ENCODE measurements around the gene CSNK1A1L.

Gene CSNK1A1L

DNA sequence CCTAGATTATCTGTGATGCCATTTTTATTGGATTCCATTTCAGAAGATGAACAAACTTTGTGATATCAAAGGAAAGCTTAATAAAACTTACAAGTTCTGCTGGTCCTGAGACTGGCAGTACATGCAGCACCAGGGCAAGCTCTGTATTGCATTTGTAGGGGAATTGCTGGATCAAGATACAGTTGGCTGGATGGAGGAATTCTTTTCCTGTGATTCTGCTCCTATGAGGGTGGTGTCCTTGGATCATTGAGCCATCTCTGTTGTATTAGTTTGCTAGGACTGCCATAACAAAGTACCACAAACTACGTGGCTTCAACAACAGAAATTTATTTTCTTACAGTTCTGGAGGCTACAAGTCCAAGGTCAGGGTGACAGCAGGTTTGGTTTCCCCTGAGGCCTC is 33.9 kb upstream of the CSNK1A1L start:
- no peak for DNase-seq (ENCODE audit: low read depth in 2 of 2)
- H3K4me3 ChIP-seq (replicated peaks in 1 of 2; ENCODE audit: low read depth in 2 of 2, low read length in 2 of 2), result no peak overlapping the region
- no peak for TF ChIP-seq CTCF (IDR thresholded peaks at IDR 0.05; ENCODE audit: low read depth, low read length)

DNA sequence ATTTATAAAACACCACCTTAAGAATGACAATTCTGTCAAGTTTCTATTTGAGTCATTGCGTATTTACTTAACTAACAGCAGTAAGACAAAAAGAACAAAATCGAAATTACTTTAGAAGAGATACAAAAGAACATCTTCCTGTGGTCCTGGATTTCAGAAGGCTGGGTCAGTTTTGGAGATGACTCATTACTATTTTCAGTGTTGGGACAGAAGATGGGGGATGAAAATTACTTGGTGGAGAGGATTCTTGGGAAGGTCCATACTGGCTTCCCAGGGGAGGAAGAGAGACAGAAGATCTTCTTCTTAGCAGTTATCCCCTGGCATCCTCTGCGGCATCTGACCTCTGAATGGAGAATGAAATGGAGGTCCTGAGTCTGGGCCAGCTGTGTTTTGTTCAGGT is 33.5 kb upstream of the CSNK1A1L start:
- H3K4me3 ChIP-seq (replicated peaks in 1 of 2; ENCODE audit: low read depth in 2 of 2, low read length in 2 of 2), result no peak overlapping the region
- no peak for TF ChIP-seq CTCF (IDR thresholded peaks at IDR 0.05; ENCODE audit: low read depth, low read length)
- DNase-seq (ENCODE audit: low read depth in 2 of 2), result peak in 1 of 2 donors; percentile 31

- peak; percentile 41 to 67 for DNase-seq (ENCODE audit: low read depth in 2 of 2)
- peak; percentile 32 for TF ChIP-seq CTCF (IDR thresholded peaks at IDR 0.05; ENCODE audit: low read depth, low read length)
- no peak overlapping the region for H3K4me3 ChIP-seq (replicated peaks in 1 of 2; ENCODE audit: low read depth in 2 of 2, low read length in 2 of 2)
These were observed 32.7 kb upstream of the CSNK1A1L start for GRCh38 chr13:37138169-37138568.

- TF ChIP-seq CTCF (IDR thresholded peaks at IDR 0.05; ENCODE audit: low read depth, low read length), result no peak
- no peak overlapping the region for H3K4me3 ChIP-seq (replicated peaks in 1 of 2; ENCODE audit: low read depth in 2 of 2, low read length in 2 of 2)
- DNase-seq (ENCODE audit: low read depth in 2 of 2), result no peak
These were observed 31.2 kb upstream of the CSNK1A1L start for GRCh38 chr13:37136633-37137032.

DNA sequence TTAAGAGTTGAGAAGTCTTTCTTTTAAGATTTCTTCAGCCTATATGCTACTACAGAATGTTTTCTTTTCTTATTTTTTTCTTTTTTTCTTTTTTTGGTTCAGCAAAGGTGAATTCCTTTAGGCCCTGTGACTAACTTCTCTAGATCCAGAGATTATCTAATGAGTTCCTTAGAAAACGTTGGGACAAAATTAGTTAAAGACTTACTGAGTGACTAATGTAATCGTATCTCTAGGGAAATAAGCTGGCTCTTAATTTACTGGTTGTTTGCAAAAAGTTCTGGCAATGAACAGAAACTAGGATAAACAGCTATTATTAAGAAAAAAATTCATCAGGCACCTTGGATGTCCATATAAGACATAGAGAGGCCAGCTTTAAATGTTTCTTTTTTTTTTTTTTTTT is 30.7 kb upstream of the CSNK1A1L start:
- TF ChIP-seq CTCF (IDR thresholded peaks at IDR 0.05; ENCODE audit: low read depth, low read length), result no peak
- DNase-seq (ENCODE audit: low read depth in 2 of 2), result peak; percentile 58 to 59
- no peak overlapping the region for H3K4me3 ChIP-seq (replicated peaks in 1 of 2; ENCODE audit: low read depth in 2 of 2, low read length in 2 of 2)

DNA sequence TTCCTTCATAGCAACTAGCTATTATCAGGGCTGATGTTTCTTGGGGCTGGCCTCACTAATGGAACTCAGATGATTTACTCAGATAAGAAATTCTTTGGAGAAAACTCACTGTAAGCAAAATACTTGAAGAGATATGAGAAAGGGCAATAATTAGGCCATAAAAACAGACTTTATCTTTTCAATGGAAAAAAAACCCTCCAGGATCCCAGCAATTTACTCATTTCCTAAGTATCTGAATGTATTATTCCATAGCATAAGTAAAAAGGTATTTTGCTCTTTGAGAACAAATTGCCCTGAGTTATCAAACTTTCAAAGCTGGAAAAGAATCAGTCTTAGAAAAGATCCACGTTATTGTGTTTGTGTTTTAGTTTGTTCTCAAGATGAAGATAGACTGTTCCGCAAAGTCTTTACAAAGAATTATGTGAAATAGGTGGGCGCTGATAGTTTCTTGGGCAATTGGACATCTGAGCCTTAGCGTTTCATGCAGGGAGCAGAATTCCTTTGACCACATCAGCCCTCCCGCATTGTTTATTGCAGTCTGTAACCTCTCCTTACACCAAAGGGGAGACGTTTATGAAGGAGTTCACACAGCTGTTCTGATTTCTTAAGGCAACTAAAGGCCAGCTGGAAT is 29.1 kb upstream of the CSNK1A1L start:
- peak; percentile 90 to 96 for DNase-seq (ENCODE audit: low read depth in 2 of 2)
- H3K4me3 ChIP-seq (replicated peaks in 1 of 2; ENCODE audit: low read depth in 2 of 2, low read length in 2 of 2), result no peak overlapping the region
- TF ChIP-seq CTCF (IDR thresholded peaks at IDR 0.05; ENCODE audit: low read depth, low read length), result no peak

DNA sequence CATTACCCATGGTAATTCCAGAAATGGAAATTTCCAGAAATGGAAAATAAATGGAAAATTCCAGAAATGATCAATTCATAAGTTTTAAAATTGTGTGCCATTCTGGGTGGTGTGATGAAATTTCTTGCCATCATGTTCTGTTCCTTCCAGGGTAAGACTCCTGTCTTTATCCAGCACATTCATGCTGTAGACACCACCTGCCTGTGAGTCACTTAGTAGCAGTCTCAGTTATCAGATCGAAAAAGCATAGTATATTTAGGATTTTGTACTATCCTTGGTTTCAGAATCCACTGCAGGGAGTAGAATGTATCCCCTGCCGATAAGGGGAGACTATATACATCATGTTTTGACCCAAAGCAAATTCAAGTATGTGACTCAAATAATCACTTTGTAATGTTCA is 26.7 kb upstream of the CSNK1A1L start:
- H3K4me3 ChIP-seq (replicated peaks in 1 of 2; ENCODE audit: low read depth in 2 of 2, low read length in 2 of 2), result no peak overlapping the region
- peak in 1 of 2 donors; percentile 63 for DNase-seq (ENCODE audit: low read depth in 2 of 2)
- no peak for TF ChIP-seq CTCF (IDR thresholded peaks at IDR 0.05; ENCODE audit: low read depth, low read length)
